ENCODE data around the gene ST6GALNAC1. TPM values are rescaled to one million over a fixed set of nuclear protein-coding genes. Genes with fewer than 3 reads are reported as not detected.

ST6GALNAC1 gene
- total RNA-seq, 1 experiment from 2014 or later: not detected

DNA sequence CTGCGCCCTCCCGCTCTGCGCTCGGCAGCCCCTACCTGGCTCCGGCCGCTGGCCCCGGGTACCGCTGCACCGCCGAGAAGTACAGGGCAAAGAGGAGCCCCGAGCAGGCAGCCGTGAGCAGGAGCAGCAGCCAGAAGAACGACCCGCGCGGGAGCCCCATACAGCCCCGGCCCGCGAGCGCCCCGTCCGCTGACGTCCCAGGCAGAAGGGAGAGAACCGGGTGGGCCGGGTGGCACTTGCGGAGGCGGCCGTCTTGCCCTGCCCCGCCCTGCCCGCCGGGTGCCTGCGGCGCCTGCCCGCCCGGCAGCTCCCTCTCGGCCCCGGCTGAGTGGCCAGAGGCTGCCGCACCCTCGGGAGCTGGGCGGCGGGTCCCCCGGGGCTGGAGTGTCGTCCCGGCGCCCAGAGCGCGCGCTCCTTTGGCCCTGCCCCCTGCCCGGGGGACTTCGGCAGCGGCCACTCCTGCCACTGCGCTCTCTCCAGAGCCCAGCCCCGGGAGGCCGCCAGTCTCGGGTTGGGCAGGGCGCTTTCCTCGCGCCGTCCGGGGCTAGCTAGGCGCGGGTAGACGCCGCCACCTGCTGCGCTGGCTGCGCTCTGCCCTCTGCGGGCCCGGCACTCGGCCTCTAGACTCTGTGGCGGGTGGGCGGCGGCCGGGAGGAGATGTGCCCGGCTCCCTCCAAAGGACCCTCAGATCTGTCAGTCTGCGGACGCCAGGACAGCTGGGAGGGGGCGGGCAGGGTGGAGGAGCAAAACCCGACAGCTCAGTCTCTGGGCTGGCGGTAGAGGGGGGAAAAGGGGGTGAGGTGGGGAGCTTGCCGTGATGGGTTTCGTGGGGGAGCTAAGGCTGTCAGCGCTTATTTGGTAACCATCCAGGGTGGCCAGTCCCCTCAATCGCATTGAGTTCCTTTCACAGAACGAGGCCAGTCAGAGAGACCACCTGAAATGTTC, 57.6 kb downstream of the ST6GALNAC1 start, which contains the start of gene ST6GALNAC2 (continued):
- TF ChIP-seq, protein P1, sequence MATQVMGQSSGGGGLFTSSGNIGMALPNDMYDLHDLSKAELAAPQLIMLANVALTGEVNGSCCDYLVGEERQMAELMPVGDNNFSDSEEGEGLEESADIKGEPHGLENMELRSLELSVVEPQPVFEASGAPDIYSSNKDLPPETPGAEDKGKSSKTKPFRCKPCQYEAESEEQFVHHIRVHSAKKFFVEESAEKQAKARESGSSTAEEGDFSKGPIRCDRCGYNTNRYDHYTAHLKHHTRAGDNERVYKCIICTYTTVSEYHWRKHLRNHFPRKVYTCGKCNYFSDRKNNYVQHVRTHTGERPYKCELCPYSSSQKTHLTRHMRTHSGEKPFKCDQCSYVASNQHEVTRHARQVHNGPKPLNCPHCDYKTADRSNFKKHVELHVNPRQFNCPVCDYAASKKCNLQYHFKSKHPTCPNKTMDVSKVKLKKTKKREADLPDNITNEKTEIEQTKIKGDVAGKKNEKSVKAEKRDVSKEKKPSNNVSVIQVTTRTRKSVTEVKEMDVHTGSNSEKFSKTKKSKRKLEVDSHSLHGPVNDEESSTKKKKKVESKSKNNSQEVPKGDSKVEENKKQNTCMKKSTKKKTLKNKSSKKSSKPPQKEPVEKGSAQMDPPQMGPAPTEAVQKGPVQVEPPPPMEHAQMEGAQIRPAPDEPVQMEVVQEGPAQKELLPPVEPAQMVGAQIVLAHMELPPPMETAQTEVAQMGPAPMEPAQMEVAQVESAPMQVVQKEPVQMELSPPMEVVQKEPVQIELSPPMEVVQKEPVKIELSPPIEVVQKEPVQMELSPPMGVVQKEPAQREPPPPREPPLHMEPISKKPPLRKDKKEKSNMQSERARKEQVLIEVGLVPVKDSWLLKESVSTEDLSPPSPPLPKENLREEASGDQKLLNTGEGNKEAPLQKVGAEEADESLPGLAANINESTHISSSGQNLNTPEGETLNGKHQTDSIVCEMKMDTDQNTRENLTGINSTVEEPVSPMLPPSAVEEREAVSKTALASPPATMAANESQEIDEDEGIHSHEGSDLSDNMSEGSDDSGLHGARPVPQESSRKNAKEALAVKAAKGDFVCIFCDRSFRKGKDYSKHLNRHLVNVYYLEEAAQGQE (IDR thresholded peaks at IDR 0.05; ENCODE audit: low read depth): no peak
- no peak for TF ChIP-seq YY1 (IDR thresholded peaks at IDR 0.05; ENCODE audit: extremely low read depth, insufficient replicate concordance, low read depth, low read length)
- TF ChIP-seq, protein P2, sequence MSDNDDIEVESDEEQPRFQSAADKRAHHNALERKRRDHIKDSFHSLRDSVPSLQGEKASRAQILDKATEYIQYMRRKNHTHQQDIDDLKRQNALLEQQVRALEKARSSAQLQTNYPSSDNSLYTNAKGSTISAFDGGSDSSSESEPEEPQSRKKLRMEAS (IDR thresholded peaks at IDR 0.05): peak; percentile 65; the same call in 1 of the 2 replicates
- TF ChIP-seq SP1 (IDR thresholded peaks at IDR 0.05; ENCODE audit: low read depth): no peak

DNA sequence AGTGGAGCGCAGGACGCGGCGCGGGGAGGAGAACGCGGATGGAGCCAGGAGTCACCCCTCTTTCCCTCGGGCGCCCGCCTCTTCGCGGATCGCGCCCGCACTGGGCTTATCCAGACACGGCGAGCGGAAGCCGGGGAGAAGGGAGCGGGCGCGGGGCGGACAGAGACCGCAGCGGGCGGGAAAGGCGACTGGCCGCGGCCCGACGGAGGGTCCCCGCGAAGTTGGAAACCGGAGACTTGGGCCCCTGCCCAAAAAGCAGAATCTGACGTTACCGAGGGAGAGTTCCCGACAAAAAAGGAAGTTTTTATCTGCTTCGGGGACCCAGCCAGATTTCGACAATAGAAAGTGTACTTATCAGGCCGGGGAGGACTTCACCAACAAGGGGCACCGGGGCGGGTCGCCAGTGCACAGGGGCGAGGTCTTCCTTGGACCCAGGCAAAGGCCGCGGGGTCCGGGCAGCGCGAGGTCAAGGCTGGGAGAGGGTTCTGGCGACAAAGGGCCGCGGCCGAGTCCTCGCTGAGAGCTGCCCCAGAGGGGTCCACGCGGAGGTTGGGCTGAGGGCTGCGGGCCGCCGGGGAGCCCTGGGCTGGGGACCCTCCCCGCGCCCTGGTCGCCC, 58.4 kb downstream of the ST6GALNAC1 start:
- Histone ChIP-seq H3K27me3 (ENCODE audit: insufficient read depth, low read length) (no peaks in the 10 kb centered on the region), H3K9ac (ENCODE audit: low read length) (peak overlapping the region; percentile 86), H3K4me3 (replicated peaks in 1 of 2; ENCODE audit: low read depth in 1 of 2, low read length in 2 of 2) (peak overlapping the region; percentile 68 to 87), H3K4me2 (ENCODE audit: low read length) (peak overlapping the region; percentile 99), H3K27ac (ENCODE audit: low read depth, low read length) (peak overlapping the region; percentile 80), H3K9me3 (ENCODE audit: control insufficient read depth in 1 of 2, insufficient read depth in 1 of 2, low read depth in 1 of 2, low read length in 2 of 2) (no peaks in the 10 kb centered on the region), H2AFZ (ENCODE audit: low read depth, low read length, poor library complexity, severe bottlenecking) (peak overlapping the region; percentile 29), H3K9me2 (ENCODE audit: insufficient read depth) (no peaks in the 10 kb centered on the region), H3K36me3 (ENCODE audit: control insufficient read depth in 1 of 2, insufficient read depth in 2 of 2, low read length in 2 of 2) (no peaks in the 10 kb centered on the region), H3K4me1 (ENCODE audit: control insufficient read depth in 1 of 2, insufficient read depth in 2 of 2, low read length in 2 of 2) (peaks cover 21 to 45% of the 10 kb centered on the region in 2 experiments), H4K20me1 (ENCODE audit: insufficient read depth) (no peaks in the 10 kb centered on the region), H3K79me2 (ENCODE audit: insufficient read depth, low read length) (no peaks in the 10 kb centered on the region; the same call in 1 of the 2 replicates)
- TF ChIP-seq, protein P2 (IDR thresholded peaks at IDR 0.05): 0 out of 2 replicates have a peak, but pooled peaks have one; percentile 6
- no peak for TF ChIP-seq EZH2phosphoT487 (IDR thresholded peaks at IDR 0.05; ENCODE audit: borderline replicate concordance)
- ATAC-seq (peak; percentile 12), DNase-seq (ENCODE audit: low read depth, low spot score) (no peak)
- POLR2A ChIA-PET: interaction anchor here (0.6 to 1.9 kb wide), 6 partner anchors 8 to 38 kb away, joined by 3 to 10 read pairs (median 8); no protein-coding TSS in a partner anchor
- intact Hi-C loops (cut with micrococcal nuclease): no loop called here
- TSS peak; percentile 63 for BruUV-seq (replicated peaks)
- RAD21 ChIA-PET (ENCODE audit: low non-redundant PET in 1 of 2, low total read pairs in 2 of 2, uncharacterized antibody in 2 of 2, unreplicated experiment in 2 of 2): no interaction called here
- CTCF ChIA-PET: interaction anchor here (0.9 to 1.5 kb wide), 6 partner anchors 28 to 128 kb away, joined by 3 to 9 read pairs (median 4); no protein-coding TSS in a partner anchor

All from HCT116 (cell line).